A549 (cell line): ENCODE results near the gene FGF2. TPM values are rescaled to one million over a fixed set of nuclear protein-coding genes. Genes with fewer than 3 reads are reported as not detected.

ENCODE experiments used
- ATAC-seq, 2 experiments: fragments of 200-7000 bp in 1 of 2; fragments of >200 bp in 1 of 2; cut with Nextera tagmentation in 1 of 2; cut with Tn5 transposase in 1 of 2; 3 replicates each; pipeline versions ENCODE4 v1.8.0 to v1.9.1; 2018 to 2020; ENCODE audit warnings: mild to moderate bottlenecking in 1 of 2, moderate library complexity in 1 of 2
- CTCF ChIA-PET: fragments of 300-600 bp; sonication (Branson Sonifier 250); formaldehyde crosslinking; extraction: SDS; loops from one replicate; lab custom pipeline; 2021; ENCODE audit warnings: antibody characterized with exemption, inconsistent platforms; lab: Yijun Ruan, JAX
- POLR2A ChIA-PET: fragments of 350-600 bp; formaldehyde crosslinking; extraction: SDS; loops from one replicate; lab custom pipeline; 2021; ENCODE audit warnings: antibody characterized with exemption, inconsistent platforms; lab: Yijun Ruan, JAX
- DNase-seq, 2 experiments: peaks; one replicate each; pipeline versions ENCODE4 v3.0.0 to v3.0.0-alpha.2; 2011 to 2016; ENCODE audit warnings: low read depth in 1 of 2, low spot score in 1 of 2
- FAIRE-seq: peaks from 2 replicates; lab custom pipeline; 2011; peaks lifted over from hg19 to GRCh38; lab: Jason Lieb, UNC
- H3K27ac ChIP-seq, 2 experiments: fragments of >200 bp; sonication (Bioruptor Twin); formaldehyde crosslinking; 3 replicates each; pipeline ENCODE4 v1.5.1; 2016 to 2017
- H3K4me1 ChIP-seq: fragments of >200 bp; sonication (Bioruptor Twin); formaldehyde crosslinking; 3 replicates; pipeline ENCODE4 v1.6.1; 2016
- H3K4me2 ChIP-seq: fragments of >200 bp; sonication (Bioruptor Twin); formaldehyde crosslinking; 3 replicates; pipeline ENCODE4 v1.6.1; 2016
- H3K4me3 ChIP-seq: fragments of >200 bp; sonication (Bioruptor Twin); formaldehyde crosslinking; 3 replicates; pipeline ENCODE4 v1.5.1; 2016
- H3K9me3 ChIP-seq: fragments of >200 bp; sonication (Bioruptor Twin); formaldehyde crosslinking; 3 replicates; pipeline ENCODE4 v1.6.1; 2016
- CEBPB ChIP-seq, 2 experiments: fragments of >200 bp in 1 of 2; sonication (Bioruptor Twin) in 1 of 2; formaldehyde crosslinking in 1 of 2; IDR thresholded peaks; 2 replicates each; pipeline ENCODE4 v1.6.1; 2012 to 2016
- CHD4 ChIP-seq: fragments of 200-600 bp; sonication (generic); IDR thresholded peaks from 2 replicates; pipeline ENCODE4 v1.6.1; 2016; ENCODE audit warnings: antibody characterized with exemption, mild to moderate bottlenecking, borderline replicate concordance
- GATA3 ChIP-seq: IDR thresholded peaks from 2 replicates; pipeline ENCODE4 v1.6.1; 2012; ENCODE audit warnings: borderline replicate concordance
- HEYL ChIP-seq: fragments of 250-450 bp; sonication (Bioruptor Pico); IDR thresholded peaks from 2 replicates; pipeline ENCODE4 v1.8.0; 2021; ENCODE audit warnings: mild to moderate bottlenecking, moderate library complexity
- JUNB ChIP-seq: fragments of >200 bp; sonication (Bioruptor Twin); formaldehyde crosslinking; IDR thresholded peaks from 2 replicates; pipeline ENCODE4 v1.6.1; 2016
- MAFK ChIP-seq: fragments of 450-650 bp; IDR thresholded peaks from 2 replicates; pipeline ENCODE4 v1.6.1; 2014; ENCODE audit not compliant: partially characterized antibody
- MAZ ChIP-seq: fragments of 150-350 bp; IDR thresholded peaks from 2 replicates; pipeline ENCODE4 v1.6.1; 2014; ENCODE audit warnings: antibody characterized with exemption, low read depth, low read length, borderline replicate concordance
- POLR2A ChIP-seq: IDR thresholded peaks from 2 replicates; pipeline ENCODE4 v1.6.1; 2012; ENCODE audit warnings: mild to moderate bottlenecking, low read length
- POLR2AphosphoS2 ChIP-seq: conservative IDR thresholded peaks from 2 replicates; pipeline ENCODE4 v1.6.1; 2012; ENCODE audit warnings: low read length, improper control_type of control experiment, inconsistent platforms
- RARB ChIP-seq: fragments of 250-450 bp; sonication (Bioruptor Pico); IDR thresholded peaks from 2 replicates; pipeline ENCODE4 v1.8.0; 2021; ENCODE audit warnings: mild to moderate bottlenecking, moderate library complexity
- RCOR1 ChIP-seq: fragments of 150-350 bp; IDR thresholded peaks from 2 replicates; pipeline ENCODE4 v1.6.1; 2014; ENCODE audit warnings: antibody characterized with exemption, low read length, low read depth
- REST ChIP-seq: fragments of 200-600 bp; sonication (generic); IDR thresholded peaks from 2 replicates; pipeline ENCODE4 v1.6.1; 2016; ENCODE audit warnings: antibody characterized with exemption, mild to moderate bottlenecking, moderate library complexity
- RNF2 ChIP-seq: fragments of 200-600 bp; sonication (generic); IDR thresholded peaks from 2 replicates; pipeline ENCODE4 v1.6.1; 2016; ENCODE audit warnings: low read depth, mild to moderate bottlenecking, antibody characterized with exemption, moderate library complexity, borderline replicate concordance
- TFCP2L1 ChIP-seq: fragments of 250-450 bp; sonication (Bioruptor Pico); IDR thresholded peaks from 2 replicates; pipeline ENCODE4 v1.5.0; 2021; ENCODE audit warnings: mild to moderate bottlenecking
- TP53 ChIP-seq: fragments of 250-450 bp; sonication (Bioruptor Pico); IDR thresholded peaks from 2 replicates; pipeline ENCODE4 v1.5.0; 2021; ENCODE audit warnings: mild to moderate bottlenecking, moderate library complexity
- WGBS: methylation state at CpG from one replicate; pipeline ENCODE4 v1.1.6; 2017; ENCODE audit errors: missing lambda C conversion rate; 5-methylcytosine and 5-hydroxymethylcytosine counted together
- polyA plus RNA-seq, 4 experiments: library from polyadenylated mRNA; depleted of rRNA in 3 of 4; stranded (reverse); fragments of >200 nt; fragmentation: RNase III in 1 of 4; extraction: RNeasy Plus Mini Kit Qiagen cat#74134 plus additional on column Dnase treatment in 1 of 4; gene quantifications; 2 replicates in 3 of 4; 3 replicates in 1 of 4; pipeline ENCODE4 v1.2.3, GENCODE V29; 2011 to 2017
- TF ChIP-seq, protein P1 (sequence below): fragments of 450-650 bp; IDR thresholded peaks from 2 replicates; pipeline ENCODE4 v1.6.1; 2014; ENCODE audit warnings: antibody characterized with exemption
- TF ChIP-seq, protein P2 (sequence below): fragments of >200 bp; sonication (Bioruptor Twin); formaldehyde crosslinking; IDR thresholded peaks from 3 replicates; pipeline ENCODE4 v1.5.1; 2016

Gene FGF2
- polyA plus RNA-seq, 2 of the 4 experiments (the other 2 are of a cell fraction), result 35.1 to 45.2 TPM

GRCh38 chr4:122879001-122879400 is 52.4 kb downstream of the FGF2 start:
- CTCF ChIA-PET, result no interaction called here
- DNase-seq, result no peak
- no peak for ATAC-seq
- peaks cover 37% of the 10 kb centered on the region for H3K4me1 ChIP-seq
- FAIRE-seq, result no peak
- TF ChIP-seq MAZ, result no peak
- TF ChIP-seq CEBPB (IDR thresholded peaks at IDR 0.05), result no peak
- no peak for TF ChIP-seq MAFK
- TF ChIP-seq TFCP2L1 (CRISPR knock-in tag), result no peak
- no peak for TF ChIP-seq POLR2AphosphoS2
- TF ChIP-seq, protein P1, sequence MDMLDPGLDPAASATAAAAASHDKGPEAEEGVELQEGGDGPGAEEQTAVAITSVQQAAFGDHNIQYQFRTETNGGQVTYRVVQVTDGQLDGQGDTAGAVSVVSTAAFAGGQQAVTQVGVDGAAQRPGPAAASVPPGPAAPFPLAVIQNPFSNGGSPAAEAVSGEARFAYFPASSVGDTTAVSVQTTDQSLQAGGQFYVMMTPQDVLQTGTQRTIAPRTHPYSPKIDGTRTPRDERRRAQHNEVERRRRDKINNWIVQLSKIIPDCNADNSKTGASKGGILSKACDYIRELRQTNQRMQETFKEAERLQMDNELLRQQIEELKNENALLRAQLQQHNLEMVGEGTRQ, result no peak
- TF ChIP-seq, all 56 proteins: peak for 0
- peak overlapping the region in 1 of 2 experiments; percentile 48; a peak in 1 of 6 replicates for H3K27ac ChIP-seq
- H3K4me2 ChIP-seq, result no peak overlapping the region
- peaks cover 8% of the 10 kb centered on the region; the same call in 2 of the 3 replicates for H3K9me3 ChIP-seq
- POLR2A ChIA-PET, result no interaction called here
- H3K4me3 ChIP-seq, result no peak overlapping the region

DNA sequence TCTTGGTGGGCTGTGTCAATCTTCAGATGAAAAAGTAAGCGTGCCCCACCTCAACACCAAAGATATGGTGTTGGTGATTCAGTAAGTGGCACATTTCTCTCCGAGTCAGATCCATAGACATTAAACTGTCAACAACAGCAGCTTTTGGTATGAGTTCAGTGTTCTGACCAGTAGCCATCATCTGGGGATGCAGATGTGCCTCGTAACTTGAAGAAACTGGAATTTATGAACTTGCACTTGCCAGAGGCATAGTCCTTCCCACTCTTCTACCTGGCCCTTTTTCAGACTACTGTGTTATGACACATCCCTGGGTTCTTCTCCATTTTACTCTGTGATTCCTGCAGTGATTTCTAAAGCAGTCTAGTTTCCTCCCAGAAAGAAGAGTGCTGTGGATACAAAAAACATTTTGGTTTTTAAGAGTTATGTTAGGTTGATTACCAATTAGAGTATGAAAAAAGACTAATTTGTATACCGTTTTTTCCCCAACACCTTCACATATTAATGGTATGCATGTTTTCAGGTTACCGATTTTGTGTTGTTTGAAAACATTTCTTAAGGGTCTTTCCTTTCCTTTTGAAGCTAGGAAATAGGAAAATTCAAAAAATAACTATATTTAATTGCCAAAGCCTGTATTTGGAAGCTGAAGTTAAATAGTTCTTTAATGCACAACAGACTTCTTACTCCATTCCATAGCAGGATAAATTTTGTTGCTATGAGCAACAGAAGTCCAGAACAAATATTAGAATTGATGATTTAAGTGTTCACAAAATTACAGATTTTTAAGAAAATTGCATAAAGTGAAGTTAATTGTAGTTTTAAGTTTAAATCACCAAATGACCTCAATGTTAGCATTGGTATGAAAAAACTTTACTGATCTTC is 56.5 kb downstream of the FGF2 start:
- Histone ChIP-seq H3K4me3 (no peak overlapping the region), H3K9me3 (peaks cover 8% of the 10 kb centered on the region; the same call in 2 of the 3 replicates)
- 88% methylated on average over 5 of the region's 5 CpGs for WGBS
- no peak for ATAC-seq
- no peak for TF ChIP-seq RARB
- no peak for TF ChIP-seq RNF2
- TF ChIP-seq POLR2AphosphoS2, result no peak
- TF ChIP-seq TP53 (CRISPR knock-in tag), result no peak
- TF ChIP-seq GATA3, result no peak
- TF ChIP-seq CHD4, result no peak
- TF ChIP-seq, protein P2, sequence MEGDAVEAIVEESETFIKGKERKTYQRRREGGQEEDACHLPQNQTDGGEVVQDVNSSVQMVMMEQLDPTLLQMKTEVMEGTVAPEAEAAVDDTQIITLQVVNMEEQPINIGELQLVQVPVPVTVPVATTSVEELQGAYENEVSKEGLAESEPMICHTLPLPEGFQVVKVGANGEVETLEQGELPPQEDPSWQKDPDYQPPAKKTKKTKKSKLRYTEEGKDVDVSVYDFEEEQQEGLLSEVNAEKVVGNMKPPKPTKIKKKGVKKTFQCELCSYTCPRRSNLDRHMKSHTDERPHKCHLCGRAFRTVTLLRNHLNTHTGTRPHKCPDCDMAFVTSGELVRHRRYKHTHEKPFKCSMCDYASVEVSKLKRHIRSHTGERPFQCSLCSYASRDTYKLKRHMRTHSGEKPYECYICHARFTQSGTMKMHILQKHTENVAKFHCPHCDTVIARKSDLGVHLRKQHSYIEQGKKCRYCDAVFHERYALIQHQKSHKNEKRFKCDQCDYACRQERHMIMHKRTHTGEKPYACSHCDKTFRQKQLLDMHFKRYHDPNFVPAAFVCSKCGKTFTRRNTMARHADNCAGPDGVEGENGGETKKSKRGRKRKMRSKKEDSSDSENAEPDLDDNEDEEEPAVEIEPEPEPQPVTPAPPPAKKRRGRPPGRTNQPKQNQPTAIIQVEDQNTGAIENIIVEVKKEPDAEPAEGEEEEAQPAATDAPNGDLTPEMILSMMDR, result no peak
- no peak for TF ChIP-seq REST
- TF ChIP-seq, all 56 proteins: peak for 0
- ChIA-PET CTCF (no interaction called here), POLR2A (no interaction called here)
- H3K27ac ChIP-seq, result 0 out of 6 replicates have a peak overlapping the region, but pooled peaks of 1 of the 2 experiments have one; percentile 12
- FAIRE-seq, result no peak
- peaks cover 20% of the 10 kb centered on the region; the same call in 2 of the 3 replicates for H3K4me1 ChIP-seq
- H3K4me2 ChIP-seq, result no peak overlapping the region
- DNase-seq, result no peak

DNA sequence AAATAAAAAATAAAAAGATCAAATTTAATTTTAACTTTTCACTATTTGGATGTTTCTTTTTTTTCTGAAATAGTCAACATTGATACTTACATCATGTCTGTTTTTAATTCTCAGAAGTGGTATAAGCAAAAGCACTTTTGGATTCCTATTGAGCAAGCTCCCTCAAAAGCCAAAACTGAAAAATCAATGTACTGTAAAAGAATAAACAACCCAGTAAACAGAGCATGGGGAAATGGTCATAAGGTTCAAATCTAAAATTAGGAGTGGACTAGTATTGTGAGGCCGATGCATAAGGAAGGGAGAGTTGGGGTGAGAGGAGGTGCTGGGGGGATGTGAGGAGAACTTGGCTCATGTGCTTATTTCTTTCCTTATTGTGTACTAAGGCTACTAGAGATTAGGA is 57.9 kb downstream of the FGF2 start:
- H3K9me3 ChIP-seq, result peaks cover 8% of the 10 kb centered on the region; the same call in 1 of the 3 replicates
- no peak overlapping the region for H3K4me3 ChIP-seq
- H3K27ac ChIP-seq, result peak overlapping the region in 1 of 2 experiments; percentile 47; a peak in 2 of 6 replicates
- no peak for FAIRE-seq
- peaks cover 34% of the 10 kb centered on the region for H3K4me1 ChIP-seq
- WGBS, result 72% methylated on average over 1 of the region's 1 CpG
- no peak overlapping the region; the same call in 2 of the 3 replicates for H3K4me2 ChIP-seq
- ChIA-PET POLR2A (no interaction called here), CTCF (no interaction called here)
- DNase-seq, result no peak
- no peak for ATAC-seq
- TF ChIP-seq JUNB (no peak), POLR2A (no peak), HEYL (CRISPR knock-in tag) (no peak), TP53 (CRISPR knock-in tag) (no peak), RCOR1 (no peak)
- TF ChIP-seq, protein P2, result no peak
- TF ChIP-seq, all 56 proteins: peak for 0
